ENCODE measurements around the gene LNX2.
"Not testable (repeated sequence)": the region's sequence is repeated elsewhere in the genome, so short reads cannot be mapped to it uniquely, and the experiment has no call there.

LNX2 gene

GRCh38 chr13:27631665-27632064, 11.3 kb upstream of the LNX2 start:
- no peaks in the 10 kb centered on the region for H3K27me3 ChIP-seq (ENCODE audit: control insufficient read depth, insufficient read depth, low read length)
- no peak overlapping the region for H3K9ac ChIP-seq
- H3K4me2 ChIP-seq (ENCODE audit: low read length) = no peak overlapping the region
- no peak overlapping the region for H2AFZ ChIP-seq
- no peak for TF ChIP-seq CTCF (IDR thresholded peaks at IDR 0.05)
- H3K4me1 ChIP-seq = no peaks in the 10 kb centered on the region
- no peaks in the 10 kb centered on the region for H3K36me3 ChIP-seq (ENCODE audit: control insufficient read depth, insufficient read depth, low read length)
- no peaks in the 10 kb centered on the region for H3K79me2 ChIP-seq
- H3K9me3 ChIP-seq (ENCODE audit: control insufficient read depth, low read length) = no peaks in the 10 kb centered on the region
- no peak overlapping the region for H3K27ac ChIP-seq
- H3K4me3 ChIP-seq (ENCODE audit: low read depth, low read length) = no peak overlapping the region

GRCh38 chr13:27631156-27631555, 10.8 kb upstream of the LNX2 start:
- Histone ChIP-seq H3K4me3 (ENCODE audit: low read depth, low read length) (no peak overlapping the region), H3K9me3 (ENCODE audit: control insufficient read depth, low read length) (no peaks in the 10 kb centered on the region), H3K4me2 (ENCODE audit: low read length) (no peak overlapping the region), H2AFZ (no peak overlapping the region), H3K27ac (no peak overlapping the region), H3K36me3 (ENCODE audit: control insufficient read depth, insufficient read depth, low read length) (no peaks in the 10 kb centered on the region), H3K4me1 (no peaks in the 10 kb centered on the region), H3K79me2 (no peaks in the 10 kb centered on the region), H3K9ac (no peak overlapping the region), H3K27me3 (ENCODE audit: control insufficient read depth, insufficient read depth, low read length) (no peaks in the 10 kb centered on the region)
- TF ChIP-seq CTCF (IDR thresholded peaks at IDR 0.05) = no peak

GRCh38 chr13:27628766-27629165, 8.4 kb upstream of the LNX2 start:
- not testable (repeated sequence) for H3K4me3 ChIP-seq (ENCODE audit: low read depth, low read length); H3K4me2 ChIP-seq (ENCODE audit: low read length); H3K9ac ChIP-seq; H2AFZ ChIP-seq; H3K79me2 ChIP-seq; H3K36me3 ChIP-seq (ENCODE audit: control insufficient read depth, insufficient read depth, low read length); H3K4me1 ChIP-seq; H3K27ac ChIP-seq; H3K27me3 ChIP-seq (ENCODE audit: control insufficient read depth, insufficient read depth, low read length); H3K9me3 ChIP-seq (ENCODE audit: control insufficient read depth, low read length)

GRCh38 chr13:27628081-27628480, 7.8 kb upstream of the LNX2 start:
- no peak overlapping the region for H3K4me3 ChIP-seq (ENCODE audit: low read depth, low read length)
- no peaks in the 10 kb centered on the region for H3K4me1 ChIP-seq
- no peaks in the 10 kb centered on the region for H3K9me3 ChIP-seq (ENCODE audit: control insufficient read depth, low read length)
- H3K4me2 ChIP-seq (ENCODE audit: low read length) = no peak overlapping the region
- H3K27me3 ChIP-seq (ENCODE audit: control insufficient read depth, insufficient read depth, low read length) = no peaks in the 10 kb centered on the region
- H2AFZ ChIP-seq = no peak overlapping the region
- no peak overlapping the region for H3K9ac ChIP-seq
- no peaks in the 10 kb centered on the region for H3K79me2 ChIP-seq
- no peak overlapping the region for H3K27ac ChIP-seq
- H3K36me3 ChIP-seq (ENCODE audit: control insufficient read depth, insufficient read depth, low read length) = no peaks in the 10 kb centered on the region
- no peak for TF ChIP-seq CTCF (IDR thresholded peaks at IDR 0.05)

- Histone ChIP-seq H3K36me3 (ENCODE audit: control insufficient read depth, insufficient read depth, low read length) (no peaks in the 10 kb centered on the region), H3K4me3 (ENCODE audit: low read depth, low read length) (no peak overlapping the region), H3K79me2 (no peaks in the 10 kb centered on the region), H3K27me3 (ENCODE audit: control insufficient read depth, insufficient read depth, low read length) (no peaks in the 10 kb centered on the region), H3K4me1 (no peaks in the 10 kb centered on the region), H3K4me2 (ENCODE audit: low read length) (no peak overlapping the region), H3K27ac (no peak overlapping the region), H3K9me3 (ENCODE audit: control insufficient read depth, low read length) (no peaks in the 10 kb centered on the region), H3K9ac (no peak overlapping the region), H2AFZ (no peak overlapping the region)
- TF ChIP-seq CTCF (IDR thresholded peaks at IDR 0.05) = no peak
Measured at GRCh38 chr13:27627380-27627779, 7.1 kb upstream of the LNX2 start.
